MCF 10A (cell line): ENCODE results near the gene PHF20. TPM values are rescaled to one million over a fixed set of nuclear protein-coding genes. Genes with fewer than 3 reads are reported as not detected.
"Not testable (repeated sequence)": the region's sequence is repeated elsewhere in the genome, so short reads cannot be mapped to it uniquely, and the experiment has no call there.

Source experiments
- BruUV-seq: library from RNA; stranded (reverse); fragments of 400-500 nt; replicated peaks from 2 replicates; lab custom pipeline; 2021; lab: Mats Ljungman, UMichigan
- CTCF ChIA-PET: fragments of 300-600 bp; sonication (Branson Sonifier 250); formaldehyde crosslinking; extraction: SDS; loops from one replicate; lab custom pipeline; 2021; ENCODE audit warnings: antibody characterized with exemption, inconsistent platforms; lab: Yijun Ruan, JAX
- POLR2A ChIA-PET: fragments of 300-600, 350-650 bp; sonication (Branson Sonifier 250); formaldehyde crosslinking; extraction: SDS; loops from one replicate; lab custom pipeline; 2020; ENCODE audit warnings: antibody characterized with exemption, inconsistent platforms; lab: Yijun Ruan, JAX
- DNase-seq: peaks from one replicate; pipeline ENCODE4 v3.0.0-alpha.2; 2018; ENCODE audit not compliant: unreplicated experiment
- H3K27ac Mint-ChIP-seq: one replicate; pipeline ENCODE4 v1.8.0; 2022; ENCODE audit warnings: mild to moderate bottlenecking, low read depth, mixed read lengths; ENCODE audit not compliant: unreplicated experiment
- H3K27me3 Mint-ChIP-seq: one replicate; pipeline ENCODE4 v1.8.0; 2022; ENCODE audit warnings: mixed read lengths; ENCODE audit not compliant: insufficient read depth, unreplicated experiment
- H3K36me3 Mint-ChIP-seq: one replicate; pipeline ENCODE4 v1.8.0; 2022; ENCODE audit warnings: mild to moderate bottlenecking, moderate library complexity, mixed read lengths; ENCODE audit not compliant: insufficient read depth, unreplicated experiment
- H3K4me1 Mint-ChIP-seq: one replicate; pipeline ENCODE4 v1.8.0; 2022; ENCODE audit warnings: mixed read lengths; ENCODE audit not compliant: insufficient read depth, unreplicated experiment
- H3K4me3 Mint-ChIP-seq: one replicate; pipeline ENCODE4 v1.8.0; 2022; ENCODE audit warnings: mild to moderate bottlenecking, moderate library complexity, mixed read lengths; ENCODE audit not compliant: unreplicated experiment
- H3K9me3 Mint-ChIP-seq: one replicate; pipeline ENCODE4 v1.8.0; 2022; ENCODE audit warnings: mixed read lengths; ENCODE audit not compliant: unreplicated experiment
- intact Hi-C: fragments of 100-400 bp; cut with micrococcal nuclease; formaldehyde crosslinking; loops from 2 replicates; pipeline ENCODE4 v1.14.1; 2022
- total RNA-seq: library from RNA; stranded (reverse); gene quantifications from 2 replicates; pipeline ENCODE4 v1.2.3, GENCODE V29; 2022
- TF ChIP-seq, protein P1 (sequence below): fragments of 200-600 bp; IDR thresholded peaks from one replicate; pipeline ENCODE4 v1.8.0; 2022; ENCODE audit warnings: antibody characterized with exemption, mild to moderate bottlenecking; ENCODE audit not compliant: unreplicated experiment

Gene PHF20
- total RNA-seq, 1 experiment from 2014 or later: 74.7 TPM

DNA sequence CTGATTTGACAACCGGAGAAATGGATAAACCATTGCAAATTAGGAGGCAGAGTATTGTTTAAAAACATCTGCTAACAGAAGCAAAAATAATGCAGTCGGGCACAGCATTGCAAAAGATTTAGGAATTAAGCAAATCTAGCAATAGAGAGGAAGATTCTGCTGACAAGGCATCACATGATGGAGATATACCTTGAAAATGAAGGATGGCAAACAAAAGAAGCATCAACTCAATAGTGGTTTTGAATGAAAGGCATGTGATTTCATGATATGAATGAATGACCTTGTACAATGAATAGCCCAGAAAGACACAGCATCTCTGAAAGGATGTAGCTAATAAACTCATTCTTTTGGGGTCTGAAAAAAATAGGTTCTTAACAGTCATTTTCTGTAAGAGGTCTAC lies 21.2 kb upstream of the PHF20 start:
- Mint-ChIP-seq H3K27ac (no peak overlapping the region), H3K4me3 (no peak overlapping the region), H3K27me3 (no peaks in the 10 kb centered on the region), H3K4me1 (peaks cover 6% of the 10 kb centered on the region), H3K9me3 (no peaks in the 10 kb centered on the region), H3K36me3 (no peaks in the 10 kb centered on the region)
- TF ChIP-seq, protein P1, sequence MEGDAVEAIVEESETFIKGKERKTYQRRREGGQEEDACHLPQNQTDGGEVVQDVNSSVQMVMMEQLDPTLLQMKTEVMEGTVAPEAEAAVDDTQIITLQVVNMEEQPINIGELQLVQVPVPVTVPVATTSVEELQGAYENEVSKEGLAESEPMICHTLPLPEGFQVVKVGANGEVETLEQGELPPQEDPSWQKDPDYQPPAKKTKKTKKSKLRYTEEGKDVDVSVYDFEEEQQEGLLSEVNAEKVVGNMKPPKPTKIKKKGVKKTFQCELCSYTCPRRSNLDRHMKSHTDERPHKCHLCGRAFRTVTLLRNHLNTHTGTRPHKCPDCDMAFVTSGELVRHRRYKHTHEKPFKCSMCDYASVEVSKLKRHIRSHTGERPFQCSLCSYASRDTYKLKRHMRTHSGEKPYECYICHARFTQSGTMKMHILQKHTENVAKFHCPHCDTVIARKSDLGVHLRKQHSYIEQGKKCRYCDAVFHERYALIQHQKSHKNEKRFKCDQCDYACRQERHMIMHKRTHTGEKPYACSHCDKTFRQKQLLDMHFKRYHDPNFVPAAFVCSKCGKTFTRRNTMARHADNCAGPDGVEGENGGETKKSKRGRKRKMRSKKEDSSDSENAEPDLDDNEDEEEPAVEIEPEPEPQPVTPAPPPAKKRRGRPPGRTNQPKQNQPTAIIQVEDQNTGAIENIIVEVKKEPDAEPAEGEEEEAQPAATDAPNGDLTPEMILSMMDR: no peak
- ChIA-PET POLR2A (interaction anchor here (0.6 to 4.0 kb wide), 6 partner anchors 8 to 131 kb away, joined by 3 to 23 read pairs (median 8); partner anchors contain the start of genes PHF20 and RBM39), CTCF (no interaction called here)
- BruUV-seq: no TSS peak
- intact Hi-C loops: no loop called here
- DNase-seq: no peak

DNA sequence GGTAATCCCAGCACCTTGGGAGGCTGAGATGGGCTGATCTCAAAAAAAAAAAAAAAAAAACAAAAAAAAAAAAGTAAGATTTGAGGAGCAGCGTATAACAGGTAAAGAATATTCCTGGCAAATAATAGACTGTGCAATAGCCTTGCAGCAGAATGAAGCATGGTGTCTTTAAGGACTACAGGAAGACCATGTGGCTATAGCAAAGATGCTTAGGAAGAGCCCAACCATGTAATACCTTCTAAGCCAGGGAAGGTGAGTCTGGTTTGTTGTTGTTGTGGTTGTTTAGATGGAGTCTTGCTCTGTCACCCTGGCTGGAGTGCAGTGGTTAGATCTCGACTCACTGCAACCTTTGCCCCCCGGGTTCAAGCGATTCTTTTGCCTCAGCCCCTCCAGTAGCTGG lies 15.4 kb upstream of the PHF20 start:
- no peaks in the 10 kb centered on the region for H3K27me3 Mint-ChIP-seq
- intact Hi-C loops: no loop called here
- H3K4me1 Mint-ChIP-seq: peaks cover 13% of the 10 kb centered on the region
- no peak overlapping the region for H3K4me3 Mint-ChIP-seq
- TF ChIP-seq, protein P1: no peak
- no peaks in the 10 kb centered on the region for H3K9me3 Mint-ChIP-seq
- DNase-seq: no peak
- CTCF ChIA-PET: interaction anchor here (1.1 kb wide), 1 partner anchor 12 kb away, joined by 3 read pairs; no protein-coding TSS in a partner anchor
- POLR2A ChIA-PET: interaction anchor here (1.0 to 3.2 kb wide), 5 partner anchors 9 to 16 kb away, joined by 3 to 30 read pairs (median 7); partner anchors contain the start of genes PHF20 and RBM39
- BruUV-seq: no TSS peak
- H3K27ac Mint-ChIP-seq: no peak overlapping the region
- H3K36me3 Mint-ChIP-seq: no peaks in the 10 kb centered on the region

DNA sequence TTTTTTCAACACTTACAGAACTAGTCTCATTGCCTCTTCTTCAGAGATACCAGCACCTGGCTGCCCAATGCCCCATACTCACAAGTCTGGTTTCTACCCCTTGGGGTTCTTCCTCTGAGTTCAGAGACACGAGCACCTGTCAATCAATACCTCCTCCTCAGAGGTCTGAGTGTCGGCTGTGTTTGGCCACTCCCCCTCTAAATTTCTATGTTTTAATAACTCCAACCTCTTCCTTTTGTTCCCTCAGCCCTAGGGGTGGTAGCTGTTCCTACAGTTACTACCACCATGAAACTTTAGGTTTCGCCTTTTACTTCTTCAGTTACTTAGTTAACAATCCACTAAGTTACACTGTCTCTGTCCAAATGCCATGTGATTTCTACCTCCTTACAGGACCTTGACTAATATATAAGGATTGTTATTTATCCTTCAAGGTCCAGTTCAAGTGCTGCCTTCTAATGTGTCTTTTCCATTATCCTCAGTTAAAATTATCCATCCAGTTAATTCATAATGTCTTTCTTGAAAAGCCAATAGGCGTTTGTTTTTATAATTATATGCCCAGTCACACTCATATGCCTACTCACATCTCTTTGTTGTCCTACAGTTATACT lies 14.6 kb upstream of the PHF20 start:
- no peak for DNase-seq
- H3K36me3 Mint-ChIP-seq: no peaks in the 10 kb centered on the region
- intact Hi-C loops: no loop called here
- no peaks in the 10 kb centered on the region for H3K27me3 Mint-ChIP-seq
- no peaks in the 10 kb centered on the region for H3K9me3 Mint-ChIP-seq
- no peak overlapping the region for H3K4me3 Mint-ChIP-seq
- ChIA-PET POLR2A (interaction anchor here (1.9 to 2.3 kb wide), 3 partner anchors 11 to 15 kb away, joined by 7 to 12 read pairs (median 8); partner anchors contain the start of genes PHF20 and RBM39), CTCF (interaction anchor here (1.1 kb wide), 1 partner anchor 12 kb away, joined by 3 read pairs; no protein-coding TSS in a partner anchor)
- H3K4me1 Mint-ChIP-seq: peaks cover 13% of the 10 kb centered on the region
- TF ChIP-seq, protein P1: no peak
- no TSS peak for BruUV-seq
- H3K27ac Mint-ChIP-seq: no peak overlapping the region

DNA sequence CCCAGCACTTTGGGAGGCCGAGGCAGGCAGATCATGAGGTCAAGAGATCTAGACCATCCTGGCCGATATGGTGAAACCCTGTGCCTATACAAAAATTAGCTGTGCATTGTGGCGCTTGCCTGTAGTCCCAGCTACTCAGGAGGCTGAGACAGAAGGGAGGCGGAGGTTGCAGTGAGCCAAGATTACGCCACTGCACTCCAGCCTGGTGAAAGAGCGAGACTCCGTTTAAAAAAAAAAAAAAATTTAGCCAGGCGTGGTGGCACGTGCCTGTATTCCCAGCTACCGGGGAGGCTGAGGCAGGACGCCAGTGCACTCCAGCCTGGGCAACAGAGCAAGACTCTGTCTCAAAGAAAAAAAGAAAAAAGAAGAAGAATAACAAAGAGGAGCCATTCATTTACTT lies 10.3 kb upstream of the PHF20 start:
- H3K36me3 Mint-ChIP-seq, H3K9me3 Mint-ChIP-seq, H3K4me1 Mint-ChIP-seq, intact Hi-C loops, H3K4me3 Mint-ChIP-seq, BruUV-seq, DNase-seq, H3K27ac Mint-ChIP-seq, H3K27me3 Mint-ChIP-seq: not testable (repeated sequence)
- POLR2A ChIA-PET: interaction anchor here (0.9 to 12.5 kb wide), 2 partner anchors 10 to 18 kb away, joined by 3 to 617 read pairs; partner anchors contain the start of genes PHF20 and RBM39
- CTCF ChIA-PET: interaction anchor here (0.7 kb wide), 1 partner anchor 33 kb away, joined by 3 read pairs; no protein-coding TSS in a partner anchor
